ENCODE measurements around the gene DTL. TPM values are rescaled to one million over a fixed set of nuclear protein-coding genes. Genes with fewer than 3 reads are reported as not detected.

Gene DTL
- total and polyA plus RNA-seq, 2 of the 13 experiments (the other 11 are each of a cell fraction or from before 2014, with no cell fraction given), result 10.4 to 32.8 TPM

DNA sequence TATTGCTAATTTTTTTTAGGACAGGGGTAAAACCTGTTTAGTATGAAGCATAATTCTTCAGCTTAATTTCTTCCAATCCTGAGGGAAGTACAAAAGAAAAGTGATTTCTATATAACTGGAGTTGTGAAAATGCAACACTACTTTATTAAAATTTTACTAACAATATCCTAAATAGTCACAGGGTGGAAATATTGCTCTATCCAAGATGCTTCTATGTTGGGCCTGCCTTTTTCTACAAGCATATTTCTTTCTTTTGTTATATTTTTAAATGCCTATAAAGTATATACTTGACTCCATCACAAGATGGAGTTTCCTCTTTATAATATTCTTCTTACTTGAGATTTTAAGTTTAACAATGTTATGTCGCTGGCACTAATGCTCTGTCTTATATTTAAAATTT, 37.9 kb downstream of the DTL start:
- Histone ChIP-seq H3K4me1 (ENCODE audit: insufficient read depth, low read length) (no peaks in the 10 kb centered on the region), H3K4me2 (ENCODE audit: low read depth, low read length) (no peak overlapping the region), H3K79me2 (ENCODE audit: insufficient read depth, low read length) (no peaks in the 10 kb centered on the region), H3K9me3 (ENCODE audit: low read length) (no peaks in the 10 kb centered on the region), H3K27me3 (ENCODE audit: control insufficient read depth in 1 of 2, insufficient read depth in 2 of 2, low read length in 2 of 2) (no peaks in the 10 kb centered on the region), H3K4me3 (replicated peaks in 1 of 3; ENCODE audit: insufficient read depth in 1 of 3, low read depth in 2 of 3, low read length in 3 of 3) (no peak overlapping the region), H3K9ac (ENCODE audit: insufficient read depth, low read depth, low read length) (no peak overlapping the region), H4K20me1 (ENCODE audit: insufficient read depth, low read length) (no peaks in the 10 kb centered on the region), H2AFZ (ENCODE audit: low read length) (no peak overlapping the region), H3K36me3 (replicated peaks in 1 of 2; ENCODE audit: control insufficient read depth in 1 of 2, insufficient read depth in 2 of 2, low read length in 2 of 2) (peaks cover 1 to 37% of the 10 kb centered on the region in 2 experiments; a peak in 3 of 5 replicates), H3K27ac (ENCODE audit: extremely low read length, insufficient read depth, low read length) (no peak overlapping the region)
- intact Hi-C loops (cut with micrococcal nuclease; ENCODE audit: unreplicated experiment) (no loop called here), in situ Hi-C loops (cut with HindIII; ENCODE audit: extremely low pct_ligation_motif_present, low pct_unique_long_range_greater_than_20kb) (loop anchor here (5.0 kb wide), 2 partner anchors 219 to 294 kb away; no protein-coding TSS in a partner anchor)
- no peak for ATAC-seq
- CTCF ChIA-PET (ENCODE audit: low intra/inter-chr PET ratio, low total read pairs), result interaction anchor here (1.7 kb wide), 1 partner anchor 217 kb away, joined by 4 read pairs; no protein-coding TSS in a partner anchor
- BruUV-seq (replicated peaks), result no TSS peak
- DNase-seq (ENCODE audit: low spot score), result no peak
- WGBS (ENCODE audit: low lambda C conversion rate), result 100% methylated on average over 1 of the region's 1 CpG
- FAIRE-seq, result no peak
- POLR2A ChIA-PET, result no interaction called here
- TF ChIP-seq TBL1XR1 (IDR thresholded peaks at IDR 0.05; ENCODE audit: borderline replicate concordance, low read length, partially characterized antibody) (no peak), CSRNP2 (CRISPR knock-in tag; conservative IDR thresholded peaks at IDR 0.05; ENCODE audit: low read depth) (no peak), ZNF839 (CRISPR knock-in tag; IDR thresholded peaks at IDR 0.05; ENCODE audit: borderline replicate concordance) (no peak), JUN (CRISPR knock-in tag; IDR thresholded peaks at IDR 0.05) (no peak), FUBP1 (CRISPR knock-in tag; IDR thresholded peaks at IDR 0.05; ENCODE audit: borderline replicate concordance) (no peak), ZNF563 (CRISPR knock-in tag; IDR thresholded peaks at IDR 0.05) (no peak), TRAFD1 (CRISPR knock-in tag; IDR thresholded peaks at IDR 0.05; ENCODE audit: borderline replicate concordance) (no peak), NFRKB (IDR thresholded peaks at IDR 0.05) (no peak), NR2C2 (CRISPR knock-in tag; IDR thresholded peaks at IDR 0.05; ENCODE audit: borderline replicate concordance) (no peak), ZNF639 (CRISPR knock-in tag; conservative IDR thresholded peaks at IDR 0.05) (no peak), NAIF1 (CRISPR knock-in tag; IDR thresholded peaks at IDR 0.05; ENCODE audit: borderline replicate concordance) (no peak)
- TF ChIP-seq, protein P1, sequence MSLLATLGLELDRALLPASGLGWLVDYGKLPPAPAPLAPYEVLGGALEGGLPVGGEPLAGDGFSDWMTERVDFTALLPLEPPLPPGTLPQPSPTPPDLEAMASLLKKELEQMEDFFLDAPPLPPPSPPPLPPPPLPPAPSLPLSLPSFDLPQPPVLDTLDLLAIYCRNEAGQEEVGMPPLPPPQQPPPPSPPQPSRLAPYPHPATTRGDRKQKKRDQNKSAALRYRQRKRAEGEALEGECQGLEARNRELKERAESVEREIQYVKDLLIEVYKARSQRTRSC (CRISPR knock-in tag; IDR thresholded peaks at IDR 0.05; ENCODE audit: low read depth), result no peak
- TF ChIP-seq, protein P2, sequence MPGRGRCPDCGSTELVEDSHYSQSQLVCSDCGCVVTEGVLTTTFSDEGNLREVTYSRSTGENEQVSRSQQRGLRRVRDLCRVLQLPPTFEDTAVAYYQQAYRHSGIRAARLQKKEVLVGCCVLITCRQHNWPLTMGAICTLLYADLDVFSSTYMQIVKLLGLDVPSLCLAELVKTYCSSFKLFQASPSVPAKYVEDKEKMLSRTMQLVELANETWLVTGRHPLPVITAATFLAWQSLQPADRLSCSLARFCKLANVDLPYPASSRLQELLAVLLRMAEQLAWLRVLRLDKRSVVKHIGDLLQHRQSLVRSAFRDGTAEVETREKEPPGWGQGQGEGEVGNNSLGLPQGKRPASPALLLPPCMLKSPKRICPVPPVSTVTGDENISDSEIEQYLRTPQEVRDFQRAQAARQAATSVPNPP (CRISPR knock-in tag; IDR thresholded peaks at IDR 0.05), result no peak
- TF ChIP-seq, protein P3, sequence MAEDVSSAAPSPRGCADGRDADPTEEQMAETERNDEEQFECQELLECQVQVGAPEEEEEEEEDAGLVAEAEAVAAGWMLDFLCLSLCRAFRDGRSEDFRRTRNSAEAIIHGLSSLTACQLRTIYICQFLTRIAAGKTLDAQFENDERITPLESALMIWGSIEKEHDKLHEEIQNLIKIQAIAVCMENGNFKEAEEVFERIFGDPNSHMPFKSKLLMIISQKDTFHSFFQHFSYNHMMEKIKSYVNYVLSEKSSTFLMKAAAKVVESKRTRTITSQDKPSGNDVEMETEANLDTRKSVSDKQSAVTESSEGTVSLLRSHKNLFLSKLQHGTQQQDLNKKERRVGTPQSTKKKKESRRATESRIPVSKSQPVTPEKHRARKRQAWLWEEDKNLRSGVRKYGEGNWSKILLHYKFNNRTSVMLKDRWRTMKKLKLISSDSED (CRISPR knock-in tag; IDR thresholded peaks at IDR 0.05), result no peak

All from HepG2 (cell line).